HG02571 (cell line): ENCODE results near the gene ENG.
"Not testable (repeated sequence)": the region's sequence is repeated elsewhere in the genome, so short reads cannot be mapped to it uniquely, and the experiment has no call there.

Experiments used
- ATAC-seq: cut with Tn5 transposase; IDR thresholded peaks from one replicate; pipeline ENCODE4 v1.9.1; 2021; ENCODE audit warnings: mild to moderate bottlenecking, moderate library complexity; ENCODE audit not compliant: unreplicated experiment

ENG gene

GRCh38 chr9:127846443-127847177 is 7.8 kb downstream of the ENG start:
- ATAC-seq, result no peak

DNA sequence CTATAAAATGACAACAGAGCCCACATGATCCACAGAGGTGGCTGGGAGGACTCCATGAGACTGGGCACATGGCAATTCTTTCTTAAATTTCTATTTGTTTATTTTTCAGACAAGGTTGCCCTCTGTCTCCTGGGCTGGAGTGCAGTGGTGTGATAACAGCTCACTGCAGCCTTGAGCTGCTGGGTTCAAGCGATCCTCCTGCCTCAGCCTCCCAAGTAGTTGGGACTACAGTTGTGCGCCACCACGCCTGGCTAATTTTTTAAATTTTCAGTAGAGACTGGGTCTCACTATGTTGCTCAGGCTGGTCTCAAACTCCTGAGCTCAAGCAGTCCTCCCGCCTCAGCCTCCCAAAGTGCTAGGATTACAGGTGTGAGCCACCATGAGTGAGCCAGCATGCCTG is 8.8 kb downstream of the ENG start:
- not testable (repeated sequence) for ATAC-seq

GRCh38 chr9:127844821-127845359 is 9.6 kb downstream of the ENG start:
- no peak for ATAC-seq

GRCh38 chr9:127841087-127841835 is 13.2 kb downstream of the ENG start:
- no peak for ATAC-seq

GRCh38 chr9:127838375-127839078 is 15.9 kb downstream of the ENG start:
- no peak for ATAC-seq

- ATAC-seq, result no peak
These were observed 17.1 kb downstream of the ENG start for GRCh38 chr9:127837346-127837745.

DNA sequence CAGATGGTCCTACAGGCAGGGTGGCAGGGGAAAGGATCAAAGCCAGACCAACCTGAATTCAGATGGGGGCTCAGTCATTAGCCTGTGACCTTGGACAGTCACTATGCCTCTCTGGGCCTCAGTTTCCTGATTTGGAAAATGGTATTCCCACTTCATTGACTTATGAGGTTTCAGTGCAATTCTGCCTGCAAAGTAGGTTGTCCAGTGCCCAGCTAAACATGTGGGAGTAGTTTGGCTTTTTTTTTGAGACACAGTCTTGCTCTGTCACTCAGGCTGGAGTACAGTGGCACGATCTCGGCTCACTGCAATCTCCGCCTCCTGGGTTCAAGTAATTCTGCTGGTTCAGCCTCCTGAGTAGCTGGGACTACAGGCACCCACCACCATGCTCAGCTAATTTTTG is 17.9 kb downstream of the ENG start:
- ATAC-seq, result not testable (repeated sequence)

DNA sequence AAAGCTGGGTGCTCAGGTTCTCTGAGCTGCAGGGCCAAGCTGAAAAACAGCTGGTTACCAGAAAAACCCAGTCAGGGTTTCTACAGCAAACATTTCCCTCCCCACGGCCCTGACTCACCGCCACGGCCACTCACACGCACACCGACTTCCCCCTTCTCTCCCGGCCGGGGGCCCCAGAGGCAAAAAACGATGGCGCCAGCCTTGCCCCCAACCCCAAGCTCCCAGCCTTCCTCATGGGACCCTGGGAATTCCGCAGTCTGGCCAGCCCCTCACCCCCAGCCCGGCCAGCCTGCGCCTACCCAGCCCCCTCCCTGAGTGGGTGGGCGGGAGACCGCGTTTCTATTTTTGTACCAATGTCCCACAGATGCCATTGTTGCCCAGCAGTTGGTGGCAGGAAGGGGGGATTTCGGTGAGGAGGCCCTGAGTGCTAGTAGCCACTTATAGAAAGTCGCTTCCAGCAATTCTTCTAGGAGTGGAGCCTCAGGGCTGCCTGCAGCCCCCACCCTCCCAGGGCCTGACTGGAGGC is 18.4 kb downstream of the ENG start:
- no peak for ATAC-seq

DNA sequence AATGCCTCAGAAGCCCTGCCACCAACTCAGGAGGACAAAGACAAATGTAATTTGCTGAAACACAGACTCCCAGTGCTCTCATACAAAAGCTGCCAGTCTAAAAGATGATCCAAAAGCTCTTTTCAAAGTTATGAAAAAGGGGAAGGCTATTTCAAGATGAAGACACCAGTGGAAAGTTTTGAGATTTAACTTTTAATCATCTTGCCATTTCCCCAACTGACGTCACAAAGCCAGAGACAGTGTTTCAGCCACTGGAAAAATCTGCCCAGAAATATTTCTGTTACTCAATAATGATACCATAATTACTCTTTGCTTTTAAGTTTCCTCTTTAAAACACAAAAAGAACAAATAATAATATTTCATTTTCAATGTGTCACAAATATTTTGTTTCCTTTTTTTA is 20.9 kb downstream of the ENG start:
- ATAC-seq, result no peak

GRCh38 chr9:127832248-127832647 is 22.2 kb downstream of the ENG start:
- no peak for ATAC-seq

DNA sequence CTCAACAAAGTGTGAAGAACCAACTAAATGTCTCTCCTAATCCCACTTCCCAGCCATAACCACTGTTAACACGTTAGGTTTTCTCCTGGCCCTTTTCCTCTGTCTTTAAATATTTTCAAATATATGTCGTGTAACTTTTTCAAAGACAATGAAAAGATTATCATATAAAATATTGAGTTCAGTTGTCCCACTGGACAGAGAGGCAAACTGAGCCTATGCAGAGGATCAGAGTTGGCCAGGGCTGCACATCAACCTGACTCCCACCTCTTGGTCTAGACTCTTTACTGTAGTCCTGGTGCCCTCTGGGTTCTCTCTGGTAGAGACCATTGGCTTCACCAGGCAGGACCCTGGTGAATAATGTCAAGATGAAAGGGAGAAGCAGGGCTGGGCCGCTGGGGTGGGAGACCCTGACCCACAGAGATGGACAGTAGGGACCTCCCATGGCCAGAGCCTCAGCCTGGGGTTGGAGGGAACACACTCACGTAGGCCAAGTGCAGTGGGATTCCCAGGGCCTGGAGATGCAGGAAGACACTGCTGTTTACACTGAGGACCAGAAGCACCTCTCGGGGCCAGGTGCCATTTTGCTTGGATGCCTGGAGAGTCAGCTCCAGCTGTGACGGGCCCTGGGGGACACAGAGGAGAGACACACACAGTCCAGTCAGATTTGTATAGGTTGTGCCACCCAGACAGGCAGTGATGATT is 25.1 kb downstream of the ENG start:
- no peak for ATAC-seq

GRCh38 chr9:127828262-127829031 is 26.0 kb downstream of the ENG start:
- ATAC-seq, result no peak

DNA sequence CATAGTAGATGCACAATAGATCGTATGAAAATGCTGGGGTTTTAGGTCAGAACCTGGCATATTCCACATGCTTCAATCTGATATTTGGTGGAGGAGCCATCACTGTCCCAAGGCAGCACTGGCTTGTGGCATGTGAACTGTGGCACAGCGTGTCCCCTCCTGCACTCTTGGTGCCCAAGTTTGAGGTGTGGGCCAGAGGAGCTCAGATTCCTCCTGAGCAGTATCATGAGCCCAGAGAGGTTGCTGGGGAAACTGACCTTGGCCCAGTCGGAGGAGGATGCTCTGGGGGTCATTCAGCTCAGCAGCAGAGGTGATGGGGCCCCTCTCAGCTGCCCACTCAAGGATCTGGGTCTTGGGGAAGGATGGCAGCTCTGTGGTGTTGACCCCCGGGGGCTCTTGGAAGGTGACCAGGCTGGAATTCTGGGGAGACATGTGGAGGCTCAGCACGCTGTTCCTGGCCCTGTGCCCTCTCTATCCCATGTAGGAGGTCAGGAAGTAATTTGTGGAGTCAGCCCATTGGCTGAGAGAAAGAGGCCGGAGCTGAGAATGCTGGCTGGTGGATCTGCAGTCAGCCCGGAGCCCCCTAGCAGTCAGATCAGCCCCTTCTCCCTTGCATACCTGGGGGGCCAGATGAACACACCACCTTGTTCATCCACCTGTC is 28.1 kb downstream of the ENG start:
- ATAC-seq, result no peak

DNA sequence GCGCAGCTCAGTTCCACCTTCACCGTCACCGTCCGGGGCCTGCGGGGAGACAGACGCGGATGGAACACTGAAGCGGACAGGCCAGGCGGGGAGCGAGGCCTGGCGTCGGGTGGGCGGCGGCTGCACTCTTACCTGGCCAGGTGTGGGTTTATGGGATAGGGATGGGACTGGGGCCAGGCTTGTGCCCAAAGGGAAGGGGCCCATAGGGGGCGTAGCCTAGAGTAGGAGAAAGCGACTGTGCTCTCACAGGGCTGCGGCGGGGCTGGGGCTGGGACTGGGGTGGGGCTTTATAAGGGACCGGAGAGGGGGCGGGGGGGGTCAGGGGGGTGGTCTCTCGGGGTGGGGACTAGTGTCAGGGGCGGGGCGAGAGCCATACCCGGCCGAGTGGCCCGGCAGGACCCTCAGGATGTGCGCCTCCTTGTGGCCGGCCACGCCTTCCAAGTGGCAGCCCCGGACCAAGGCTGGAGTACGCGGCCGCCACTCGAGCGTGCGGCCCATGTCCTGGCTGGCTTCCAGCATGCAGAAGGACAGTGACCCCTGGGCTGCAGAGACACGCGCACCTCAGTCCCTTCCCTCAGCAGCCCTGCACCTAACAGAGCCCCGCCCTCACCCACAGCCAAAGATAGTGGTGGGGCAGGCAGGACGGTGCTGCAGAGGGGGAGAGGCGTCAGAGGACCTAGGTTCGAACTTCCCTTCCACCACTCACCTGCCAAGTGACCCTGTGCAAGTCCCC is 29.0 kb downstream of the ENG start:
- no peak for ATAC-seq

GRCh38 chr9:127822108-127822507 is 32.4 kb downstream of the ENG start:
- ATAC-seq, result no peak

GRCh38 chr9:127818574-127818973 is 35.9 kb downstream of the ENG start:
- no peak for ATAC-seq

GRCh38 chr9:127817881-127818434 is 36.5 kb downstream of the ENG start:
- ATAC-seq, result no peak

- ATAC-seq, result no peak
These were observed 37.7 kb downstream of the ENG start for GRCh38 chr9:127816728-127817127.

DNA sequence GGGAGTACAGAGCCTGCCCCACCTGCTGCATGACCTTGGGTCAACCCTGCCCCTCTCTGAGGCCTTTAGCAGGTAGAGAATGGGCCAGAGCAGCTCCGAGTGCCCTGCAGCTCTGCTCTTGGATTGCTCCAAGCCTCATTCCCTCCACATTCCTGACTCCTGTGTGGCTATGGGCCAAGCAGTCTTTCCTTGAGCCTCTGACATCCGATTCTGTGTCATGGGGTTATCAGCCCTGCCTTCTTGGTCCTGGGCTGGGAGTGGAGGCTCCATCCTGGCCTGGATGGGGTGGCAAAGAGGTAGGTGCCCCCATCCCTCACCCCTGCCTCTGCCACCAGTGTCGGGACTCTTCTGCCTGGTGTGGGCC is 38.1 kb downstream of the ENG start:
- ATAC-seq, result no peak
